ENCODE results near the gene SETBP1.

- TF ChIP-seq U2AF2 (IDR thresholded peaks at IDR 0.05; ENCODE audit: low read depth, low read length) (no peak), GABPA (IDR thresholded peaks at IDR 0.05; ENCODE audit: low read depth, low read length) (no peak), GABPA (CRISPR knock-in tag; IDR thresholded peaks at IDR 0.05; ENCODE audit: low read depth) (no peak), ZNF563 (CRISPR knock-in tag; IDR thresholded peaks at IDR 0.05) (no peak), PRDM15 (CRISPR knock-in tag; IDR thresholded peaks at IDR 0.05) (no peak), BRCA1 (CRISPR knock-in tag; IDR thresholded peaks at IDR 0.05) (no peak), ZNF776 (CRISPR knock-in tag; IDR thresholded peaks at IDR 0.05) (no peak), ZSCAN30 (CRISPR knock-in tag; IDR thresholded peaks at IDR 0.05) (no peak), JUN (CRISPR knock-in tag; IDR thresholded peaks at IDR 0.05) (no peak), TBP (CRISPR knock-in tag; IDR thresholded peaks at IDR 0.05) (no peak), ZNF142 (CRISPR knock-in tag; IDR thresholded peaks at IDR 0.05) (no peak), POLR2A (IDR thresholded peaks at IDR 0.05; ENCODE audit: insufficient read depth in 1 of 2, low read depth in 2 of 2, low read length in 2 of 2) (no peak), NAIF1 (CRISPR knock-in tag; IDR thresholded peaks at IDR 0.05; ENCODE audit: borderline replicate concordance) (no peak), ZNF530 (CRISPR knock-in tag; IDR thresholded peaks at IDR 0.05; ENCODE audit: low read depth) (no peak)
Observed at GRCh38 chr18:44955825-44956224, 275.1 kb downstream of the SETBP1 start.
